Muscle of arm (tissue), 14 donors: ENCODE data around the gene CASP6. TPM values are rescaled to one million over a fixed set of nuclear protein-coding genes. Genes with fewer than 3 reads are reported as not detected.

ENCODE experiments used
- DNase-seq: peaks from one replicate; pipeline ENCODE4 v3.0.0-alpha.2; 2013
- long read RNA-seq, 11 donors: transcript quantifications; one replicate each; lab custom pipeline, GENCODE V29; 2026
- polyA plus RNA-seq, 12 donors: library from polyadenylated mRNA; unstranded; fragments of 120-200 nt; gene quantifications; one replicate each; pipeline ENCODE4 v1.2.1, GENCODE V29; 2013; ENCODE audit not compliant: insufficient read length in 12 of 12

Gene CASP6
- 10 to 100 TPM in 11 of 12 donors, not detected in 1; 12.5 to 28.0 (median 18.9) TPM for polyA plus RNA-seq
- long read RNA-seq, donor 1, transcript CASP6-201 (7 exons, 1,548 nt) = major isoform, 32 of 39 reads
- long read RNA-seq, donor 1, partial matches to known transcripts = 0 of 39 reads
- long read RNA-seq, donor 1, other reads (novel, unspliced or antisense) = 5 of 39 reads
- long read RNA-seq, donor 2, transcript CASP6-201 (7 exons, 1,548 nt) = major isoform, 7 of 7 reads
- long read RNA-seq, donor 2, partial matches to known transcripts = 0 of 7 reads
- long read RNA-seq, donor 2, other reads (novel, unspliced or antisense) = 0 of 7 reads
- long read RNA-seq, donor 3, partial matches to known transcripts = 0 of 4 reads
- long read RNA-seq, donor 3, other reads (novel, unspliced or antisense) = 0 of 4 reads
- long read RNA-seq, donor 4, partial matches to known transcripts = 0 of 4 reads
- long read RNA-seq, donor 4, other reads (novel, unspliced or antisense) = 0 of 4 reads
- long read RNA-seq, donor 5, transcript CASP6-201 (7 exons, 1,548 nt) = major isoform, 15 of 16 reads
- long read RNA-seq, donor 5, partial matches to known transcripts = 0 of 16 reads
- long read RNA-seq, donor 5, other reads (novel, unspliced or antisense) = 0 of 16 reads
- long read RNA-seq, donor 6, partial matches to known transcripts = 0 of 3 reads
- long read RNA-seq, donor 6, other reads (novel, unspliced or antisense) = 0 of 3 reads
- long read RNA-seq, donor 7, partial matches to known transcripts = 0 of 2 reads
- long read RNA-seq, donor 7, other reads (novel, unspliced or antisense) = 0 of 2 reads
- long read RNA-seq, donor 8, transcript CASP6-201 (7 exons, 1,548 nt) = major isoform, 8 of 8 reads
- long read RNA-seq, donor 8, partial matches to known transcripts = 0 of 8 reads
- long read RNA-seq, donor 8, other reads (novel, unspliced or antisense) = 0 of 8 reads
- long read RNA-seq, donor 9, transcript CASP6-201 (7 exons, 1,548 nt) = major isoform, 6 of 7 reads
- long read RNA-seq, donor 9, partial matches to known transcripts = 0 of 7 reads
- long read RNA-seq, donor 9, other reads (novel, unspliced or antisense) = 0 of 7 reads
- long read RNA-seq, donor 10, transcript CASP6-201 (7 exons, 1,548 nt) = major isoform, 5 of 6 reads
- long read RNA-seq, donor 10, partial matches to known transcripts = 0 of 6 reads
- long read RNA-seq, donor 10, other reads (novel, unspliced or antisense) = 0 of 6 reads
- long read RNA-seq, donor 11, transcript CASP6-201 (7 exons, 1,548 nt) = major isoform, 8 of 10 reads
- long read RNA-seq, donor 11, partial matches to known transcripts = 0 of 10 reads
- long read RNA-seq, donor 11, other reads (novel, unspliced or antisense) = 0 of 10 reads

DNA sequence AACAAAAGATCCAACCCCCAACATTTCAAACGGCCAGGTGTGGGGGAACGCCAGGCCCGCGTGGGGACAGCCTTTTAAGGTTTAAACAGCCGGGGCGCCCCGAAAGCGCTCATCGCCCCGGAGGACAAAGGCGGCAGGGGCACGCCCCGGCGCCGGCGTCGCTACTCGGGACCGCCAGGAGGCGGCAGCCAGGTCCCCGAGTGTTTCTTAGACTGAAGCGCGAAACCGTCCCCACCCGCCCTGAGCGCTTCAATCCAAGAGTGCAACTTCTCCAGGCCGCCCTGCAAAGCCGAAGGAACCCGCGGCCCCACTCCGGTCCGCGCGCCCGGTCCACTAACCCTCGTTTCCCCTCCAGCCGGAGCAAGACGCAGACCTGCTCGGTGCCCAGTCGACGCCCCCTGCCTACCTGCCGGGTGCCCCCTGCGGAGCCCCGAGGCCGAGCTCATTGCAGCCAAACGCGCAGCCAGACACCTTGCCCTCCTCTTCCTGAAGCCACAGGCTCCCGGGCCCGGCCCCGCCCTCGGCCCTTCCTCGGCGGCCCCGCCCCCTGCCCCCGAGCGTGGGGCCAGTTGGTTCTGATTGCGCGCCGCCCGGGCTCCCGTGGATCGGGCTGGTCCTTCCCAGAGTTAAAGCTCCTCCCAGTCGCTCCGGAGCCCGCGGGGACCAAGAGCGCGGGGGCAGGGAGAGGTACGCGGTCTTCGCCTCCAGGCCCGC lies at the start of gene CASP6:
Gene CASP6, minus strand, starts transcription at position 496 of the 714 bp plus-strand sequence. Its CDS starts 50 bp downstream, at position 446.
- peak; percentile 79 for DNase-seq

DNA sequence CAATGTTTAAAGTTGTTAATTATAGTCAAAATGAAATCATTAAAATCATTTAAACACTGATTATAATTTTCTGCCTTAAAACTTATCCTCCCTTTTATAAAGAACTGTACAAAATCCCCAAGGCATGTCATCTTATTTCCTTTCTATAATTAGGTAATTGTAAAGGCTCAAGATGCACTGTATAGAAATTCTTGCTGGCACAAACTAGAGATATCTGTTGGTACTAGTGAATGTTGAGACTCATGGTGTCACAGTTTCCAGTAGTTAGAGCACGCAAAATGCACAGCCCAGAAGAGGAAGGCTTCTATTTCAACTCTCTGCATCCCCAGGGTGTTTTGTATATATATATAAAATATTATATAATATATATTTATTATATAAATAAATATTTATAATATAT lies 49.3 kb upstream of the CASP6 start:
- no peak for DNase-seq

GRCh38 chr4:109751852-109752251 lies 48.6 kb upstream of the CASP6 start:
- DNase-seq = no peak

DNA sequence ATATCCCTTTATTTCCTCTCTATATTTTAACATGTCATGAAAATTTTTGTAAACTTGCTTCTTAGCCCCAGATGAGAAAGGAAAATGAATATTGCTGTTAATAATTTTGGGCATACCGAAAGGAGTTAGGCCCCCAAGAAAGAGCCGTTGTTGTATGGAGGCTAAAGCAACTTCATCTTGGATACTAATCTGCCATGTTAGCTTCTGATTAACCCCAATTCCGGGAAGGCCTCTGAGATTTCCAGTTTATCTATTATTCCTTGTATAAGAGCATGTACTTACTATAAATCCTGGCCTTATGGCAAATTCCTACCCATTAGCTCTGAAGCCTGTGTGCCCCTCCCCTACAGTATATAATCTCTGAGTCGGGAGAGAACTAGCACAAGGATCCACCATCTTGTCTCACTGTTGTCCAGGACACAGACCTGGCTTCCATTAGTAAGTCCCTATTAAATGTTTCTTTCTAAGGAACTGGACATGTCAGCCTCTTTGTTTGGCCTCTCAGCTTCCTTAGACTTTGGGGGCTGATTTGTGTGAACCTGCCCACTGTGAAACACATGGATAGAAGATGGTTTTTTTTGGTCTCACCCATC lies 47.5 kb upstream of the CASP6 start:
- no peak for DNase-seq

GRCh38 chr4:109749388-109750082 lies 46.3 kb upstream of the CASP6 start:
- no peak for DNase-seq

GRCh38 chr4:109748114-109748513 lies 44.9 kb upstream of the CASP6 start:
- DNase-seq = no peak

- no peak for DNase-seq
These were observed 43.5 kb upstream of the CASP6 start for GRCh38 chr4:109746728-109747127.

- no peak for DNase-seq
These were observed 42.6 kb upstream of the CASP6 start for GRCh38 chr4:109745830-109746229.

GRCh38 chr4:109739547-109739946 lies 36.3 kb upstream of the CASP6 start:
- DNase-seq = no peak

DNA sequence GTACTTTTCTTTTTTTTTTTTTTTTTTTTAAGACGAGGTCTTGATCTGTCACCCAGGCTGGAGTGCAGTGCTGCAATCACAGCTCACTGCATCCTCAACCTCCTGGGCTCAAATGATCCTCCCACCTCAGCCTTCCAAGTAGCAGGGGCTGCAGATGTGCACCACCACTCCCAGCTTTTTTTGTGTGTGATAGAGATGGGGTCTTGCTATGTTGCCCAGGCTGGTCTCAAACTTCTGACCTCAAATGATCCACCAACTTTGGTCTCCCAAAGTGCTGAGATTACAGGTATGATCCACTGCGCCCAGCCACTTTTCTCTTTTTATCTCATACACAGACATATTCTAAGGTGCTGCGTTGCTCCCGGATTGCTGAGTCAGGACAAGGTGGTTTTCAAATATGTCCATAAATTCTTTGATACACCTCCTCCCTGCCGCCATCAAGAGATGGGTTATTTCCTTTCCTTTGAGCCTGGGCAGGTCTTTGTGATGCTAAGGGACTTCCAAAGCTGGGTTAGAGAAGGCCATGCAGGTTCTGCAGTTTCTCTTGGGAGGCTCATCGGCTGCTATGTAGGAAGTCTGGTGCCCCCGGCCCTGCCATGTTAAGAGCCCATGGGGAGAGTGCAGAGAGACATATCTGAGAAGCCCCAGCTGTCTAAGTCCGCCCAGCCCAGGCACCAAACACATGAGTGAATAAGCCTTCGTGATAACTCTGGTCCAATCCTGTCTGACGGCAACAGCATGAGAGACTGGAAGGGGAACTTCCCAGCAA lies 35.0 kb upstream of the CASP6 start:
- DNase-seq = no peak

- no peak for DNase-seq
These were observed 32.5 kb upstream of the CASP6 start for GRCh38 chr4:109735566-109736365.

DNA sequence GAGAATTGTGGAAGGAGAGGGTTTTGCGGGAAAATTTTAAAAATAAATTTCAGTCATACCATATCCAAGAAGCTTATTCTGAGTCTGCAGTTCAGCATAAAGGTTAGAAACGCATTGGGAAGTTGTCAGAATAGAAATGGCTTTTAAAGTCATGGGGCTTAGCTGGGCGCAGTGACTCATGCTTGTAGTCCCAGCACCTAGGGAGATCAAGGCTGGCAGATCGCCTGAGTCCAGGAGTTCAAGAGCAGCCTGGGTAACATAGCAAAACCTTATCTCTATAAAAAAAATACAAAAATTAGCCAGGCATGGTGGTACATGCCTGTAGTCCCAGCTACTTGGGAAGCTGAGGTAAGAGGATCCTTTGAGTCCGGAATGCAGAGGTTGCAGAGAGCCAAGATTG lies 30.5 kb upstream of the CASP6 start:
- no peak for DNase-seq

DNA sequence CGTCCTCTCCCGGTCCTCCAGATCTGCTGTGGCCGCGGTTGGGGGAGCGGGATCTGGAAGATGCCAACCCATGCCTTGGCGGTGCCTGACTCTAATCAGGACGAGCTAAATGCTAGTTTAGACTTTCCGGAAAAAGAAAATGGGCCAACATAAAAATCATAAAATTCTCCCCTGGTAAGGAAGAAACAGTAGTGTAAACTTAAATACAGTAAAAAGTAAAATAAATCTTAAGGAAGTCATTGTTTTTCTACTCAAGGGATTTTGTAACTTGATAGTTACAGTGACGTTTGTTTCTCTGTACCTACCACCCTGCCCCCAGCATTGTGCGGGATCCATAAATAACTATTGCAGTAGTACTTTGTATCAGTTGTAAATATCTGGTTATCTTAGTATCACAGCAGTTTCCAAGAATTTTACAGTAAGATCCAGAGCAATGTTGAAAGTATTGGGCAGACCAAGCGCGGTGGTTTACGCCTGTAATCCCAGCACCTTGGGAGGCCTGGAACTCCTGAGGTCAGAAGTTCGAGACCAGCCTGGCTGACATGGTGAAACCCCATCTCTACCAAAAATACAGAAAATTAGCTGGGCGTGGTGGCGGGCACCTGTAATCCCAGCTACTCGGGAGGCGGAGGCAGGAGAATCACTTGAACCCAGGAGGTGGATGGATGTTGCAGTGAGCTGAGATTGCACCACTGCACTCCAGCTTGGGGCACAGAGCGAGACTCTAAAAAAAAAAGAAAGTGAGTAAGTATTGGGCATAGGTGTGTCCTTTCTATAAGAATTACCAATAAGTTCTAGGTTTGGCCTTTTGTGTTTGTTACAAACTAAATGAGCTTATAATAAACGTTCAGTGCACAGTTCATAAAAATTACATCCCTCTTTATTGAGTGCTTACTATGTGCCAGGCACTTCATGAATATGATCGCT lies 27.6 kb upstream of the CASP6 start:
- no peak for DNase-seq

- DNase-seq = peak; percentile 66
These were observed 26.7 kb upstream of the CASP6 start, which contains the start of gene PLA2G12A for GRCh38 chr4:109729718-109730618. TSS of gene PLA2G12A (minus strand) at chr4:109730070. CDS start at chr4:109729809, 261 bp downstream.

GRCh38 chr4:109729117-109729717 lies 26.0 kb upstream of the CASP6 start:
- DNase-seq = peak; percentile 19
